Nephron (organoid): Measurements from ENCODE around the gene GPC3.
"Not testable (repeated sequence)": the region's sequence is repeated elsewhere in the genome, so short reads cannot be mapped to it uniquely, and the experiment has no call there.

Source experiments
- H3K27ac Mint-ChIP-seq, 3 experiments: 2 replicates each; pipeline ENCODE4 v1.8.0; 2020; ENCODE audit warnings: mixed read lengths in 3 of 3, mild to moderate bottlenecking in 2 of 3, moderate library complexity in 1 of 3
- H3K27me3 Mint-ChIP-seq: 2 replicates; pipeline ENCODE4 v1.8.0; 2021; ENCODE audit warnings: low read depth, mild to moderate bottlenecking, moderate library complexity, mixed read lengths
- H3K36me3 Mint-ChIP-seq: 2 replicates; pipeline ENCODE4 v1.8.0; 2020; ENCODE audit warnings: low read depth, mixed read lengths
- H3K4me1 Mint-ChIP-seq: 2 replicates; pipeline ENCODE4 v1.8.0; 2020; ENCODE audit warnings: mixed read lengths
- H3K4me3 Mint-ChIP-seq, 3 experiments: 2 replicates each; pipeline ENCODE4 v1.8.0; 2020; ENCODE audit warnings: mild to moderate bottlenecking in 3 of 3, mixed read lengths in 3 of 3, moderate library complexity in 2 of 3
- H3K9me3 Mint-ChIP-seq: 2 replicates; pipeline ENCODE4 v1.8.0; 2020; ENCODE audit warnings: mixed read lengths
- TF ChIP-seq, protein P1 (sequence below), 3 experiments: fragments of 200-600 bp; sonication (generic); IDR thresholded peaks; one replicate each; pipeline ENCODE4 v1.5.0; 2021; ENCODE audit warnings: antibody characterized with exemption in 3 of 3; ENCODE audit not compliant: unreplicated experiment in 3 of 3

Gene GPC3

DNA sequence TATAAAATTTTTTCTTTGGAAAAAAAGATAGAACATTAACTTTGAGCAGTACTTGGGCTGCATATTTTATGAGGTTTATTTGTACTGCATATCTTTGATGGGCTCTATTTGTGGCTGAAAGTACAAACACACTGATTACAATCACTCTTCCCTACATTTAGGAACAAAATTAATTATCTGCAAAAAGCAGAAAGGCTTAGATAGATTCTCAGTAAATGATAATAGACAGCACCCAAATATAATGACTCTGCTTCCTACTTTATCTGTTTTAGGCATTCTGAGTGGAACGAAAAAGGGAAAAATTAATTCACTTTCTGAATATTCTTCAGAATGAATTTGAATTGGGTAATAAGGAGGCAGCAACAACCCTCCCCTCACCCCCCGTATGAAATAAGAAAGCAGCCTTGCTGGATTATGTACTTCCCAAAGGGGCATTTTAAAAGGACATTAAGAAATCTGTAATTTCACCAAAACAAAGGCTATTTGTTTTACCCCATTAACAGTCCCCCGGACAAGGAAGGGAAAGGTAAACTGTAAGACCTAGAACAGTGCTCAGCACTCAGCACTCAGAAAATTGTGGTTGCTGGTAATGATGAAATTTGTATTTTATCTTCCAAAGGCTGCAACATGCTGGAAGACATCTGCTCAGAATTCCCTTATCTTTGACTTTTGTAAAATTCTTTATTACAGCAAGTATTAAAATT lies 242.6 kb downstream of the GPC3 start:
- no peaks in the 10 kb centered on the region for H3K9me3 Mint-ChIP-seq
- no peak overlapping the region for H3K27ac Mint-ChIP-seq
- H3K27me3 Mint-ChIP-seq, result no peaks in the 10 kb centered on the region
- TF ChIP-seq, protein P1, sequence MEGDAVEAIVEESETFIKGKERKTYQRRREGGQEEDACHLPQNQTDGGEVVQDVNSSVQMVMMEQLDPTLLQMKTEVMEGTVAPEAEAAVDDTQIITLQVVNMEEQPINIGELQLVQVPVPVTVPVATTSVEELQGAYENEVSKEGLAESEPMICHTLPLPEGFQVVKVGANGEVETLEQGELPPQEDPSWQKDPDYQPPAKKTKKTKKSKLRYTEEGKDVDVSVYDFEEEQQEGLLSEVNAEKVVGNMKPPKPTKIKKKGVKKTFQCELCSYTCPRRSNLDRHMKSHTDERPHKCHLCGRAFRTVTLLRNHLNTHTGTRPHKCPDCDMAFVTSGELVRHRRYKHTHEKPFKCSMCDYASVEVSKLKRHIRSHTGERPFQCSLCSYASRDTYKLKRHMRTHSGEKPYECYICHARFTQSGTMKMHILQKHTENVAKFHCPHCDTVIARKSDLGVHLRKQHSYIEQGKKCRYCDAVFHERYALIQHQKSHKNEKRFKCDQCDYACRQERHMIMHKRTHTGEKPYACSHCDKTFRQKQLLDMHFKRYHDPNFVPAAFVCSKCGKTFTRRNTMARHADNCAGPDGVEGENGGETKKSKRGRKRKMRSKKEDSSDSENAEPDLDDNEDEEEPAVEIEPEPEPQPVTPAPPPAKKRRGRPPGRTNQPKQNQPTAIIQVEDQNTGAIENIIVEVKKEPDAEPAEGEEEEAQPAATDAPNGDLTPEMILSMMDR (IDR thresholded peaks at IDR 0.05; ENCODE audit: unreplicated experiment in 3 of 3), result no peak
- H3K4me3 Mint-ChIP-seq, result no peak overlapping the region
- H3K4me1 Mint-ChIP-seq, result peaks cover 29% of the 10 kb centered on the region
- H3K36me3 Mint-ChIP-seq, result peaks cover 4% of the 10 kb centered on the region

DNA sequence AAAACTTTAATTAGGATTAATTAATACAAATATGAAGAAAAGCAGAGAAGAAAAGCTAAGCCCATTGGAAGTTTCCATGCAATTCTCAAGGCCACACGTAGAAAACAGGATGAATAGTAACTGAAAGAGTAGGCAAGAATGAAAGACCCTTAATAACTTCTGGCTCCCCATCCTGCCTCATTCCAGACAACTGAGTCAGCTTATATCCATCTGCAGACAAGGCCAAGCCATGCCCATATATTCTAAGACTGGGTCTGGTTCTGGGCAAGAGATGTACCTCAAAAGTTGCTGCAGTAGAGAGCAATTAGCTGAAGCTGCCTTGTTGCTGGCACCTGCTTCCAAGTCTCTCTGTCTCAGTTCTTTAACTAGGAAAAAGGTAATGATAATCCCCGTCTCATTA lies 244.1 kb downstream of the GPC3 start:
- H3K27me3 Mint-ChIP-seq, result no peaks in the 10 kb centered on the region
- H3K9me3 Mint-ChIP-seq, result peaks cover under 1% of the 10 kb centered on the region
- peaks cover 10% of the 10 kb centered on the region for H3K36me3 Mint-ChIP-seq
- TF ChIP-seq, protein P1 (IDR thresholded peaks at IDR 0.05; ENCODE audit: unreplicated experiment in 3 of 3), result no peak
- H3K4me1 Mint-ChIP-seq, result peaks cover 17% of the 10 kb centered on the region
- H3K4me3 Mint-ChIP-seq, result no peak overlapping the region
- H3K27ac Mint-ChIP-seq, result peak overlapping the region in 2 of 3 experiments; percentile 22

DNA sequence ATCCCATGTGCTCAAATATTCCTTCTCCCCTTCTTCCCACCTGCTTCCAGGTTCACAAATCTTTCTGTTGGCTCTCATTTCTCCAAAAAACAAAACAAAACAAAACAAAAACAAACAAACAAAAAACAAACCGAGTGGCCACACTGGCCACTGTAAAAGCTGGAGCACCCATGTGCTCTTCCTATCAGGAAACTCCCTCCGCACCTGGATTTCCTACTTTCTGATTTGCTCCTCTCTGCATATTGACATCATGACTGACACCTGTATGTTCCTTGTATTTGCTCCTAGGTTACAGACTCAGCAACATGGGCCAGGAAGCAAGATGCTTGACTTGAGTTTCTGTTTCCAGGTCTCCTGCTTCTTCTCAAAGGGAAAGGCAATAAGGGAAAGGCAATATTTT lies 258.8 kb downstream of the GPC3 start:
- no peaks in the 10 kb centered on the region for H3K27me3 Mint-ChIP-seq
- peak overlapping the region; percentile 3 to 72 (median 51) for H3K27ac Mint-ChIP-seq
- peaks cover 12% of the 10 kb centered on the region for H3K36me3 Mint-ChIP-seq
- peaks cover 32% of the 10 kb centered on the region for H3K4me1 Mint-ChIP-seq
- H3K4me3 Mint-ChIP-seq, result no peak overlapping the region
- no peaks in the 10 kb centered on the region for H3K9me3 Mint-ChIP-seq
- TF ChIP-seq, protein P1 (IDR thresholded peaks at IDR 0.05; ENCODE audit: unreplicated experiment in 3 of 3), result no peak

DNA sequence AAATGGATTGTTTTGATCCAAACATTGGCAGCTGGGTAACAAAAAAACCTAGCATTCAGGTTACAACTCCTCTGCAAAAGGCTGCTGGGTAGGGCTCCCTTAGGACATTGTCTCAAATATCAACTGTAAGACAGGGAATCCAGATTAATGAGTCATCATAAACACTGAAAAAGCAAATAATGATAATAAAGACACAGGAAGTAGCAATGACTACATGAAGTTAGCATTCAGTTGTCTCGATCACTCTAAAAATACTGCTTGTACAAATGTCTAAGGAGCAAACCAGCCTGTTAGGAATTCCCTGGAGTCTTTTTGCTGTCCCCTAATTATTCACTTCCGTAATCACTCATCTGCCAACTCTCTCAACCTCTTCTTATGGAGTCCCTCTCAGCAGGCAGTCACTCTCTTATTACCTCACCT lies 259.2 kb downstream of the GPC3 start:
- peak overlapping the region; percentile 3 to 72 (median 51) for H3K27ac Mint-ChIP-seq
- no peaks in the 10 kb centered on the region for H3K27me3 Mint-ChIP-seq
- H3K36me3 Mint-ChIP-seq, result peaks cover 12% of the 10 kb centered on the region
- peaks cover 30% of the 10 kb centered on the region for H3K4me1 Mint-ChIP-seq
- H3K9me3 Mint-ChIP-seq, result no peaks in the 10 kb centered on the region
- TF ChIP-seq, protein P1 (IDR thresholded peaks at IDR 0.05; ENCODE audit: unreplicated experiment in 3 of 3), result no peak
- no peak overlapping the region for H3K4me3 Mint-ChIP-seq

- Mint-ChIP-seq H3K27ac (no peak overlapping the region), H3K36me3 (peaks cover 22% of the 10 kb centered on the region), H3K4me1 (peaks cover 30% of the 10 kb centered on the region), H3K4me3 (no peak overlapping the region), H3K27me3 (no peaks in the 10 kb centered on the region), H3K9me3 (peaks cover 8% of the 10 kb centered on the region)
- TF ChIP-seq, protein P1 (IDR thresholded peaks at IDR 0.05; ENCODE audit: unreplicated experiment in 3 of 3), result no peak
Observed at GRCh38 chrX:133723930-133724329, 261.5 kb downstream of the GPC3 start.

- no peak overlapping the region for H3K4me3 Mint-ChIP-seq
- H3K9me3 Mint-ChIP-seq, result peaks cover 15% of the 10 kb centered on the region
- peaks cover 23% of the 10 kb centered on the region for H3K4me1 Mint-ChIP-seq
- no peaks in the 10 kb centered on the region for H3K27me3 Mint-ChIP-seq
- no peak overlapping the region for H3K27ac Mint-ChIP-seq
- TF ChIP-seq, protein P1 (IDR thresholded peaks at IDR 0.05; ENCODE audit: unreplicated experiment in 3 of 3), result no peak
- H3K36me3 Mint-ChIP-seq, result peaks cover 30% of the 10 kb centered on the region
Observed at GRCh38 chrX:133722756-133723155, 262.6 kb downstream of the GPC3 start.

- peaks cover 52% of the 10 kb centered on the region for H3K36me3 Mint-ChIP-seq
- H3K4me3 Mint-ChIP-seq, H3K4me1 Mint-ChIP-seq, H3K27me3 Mint-ChIP-seq, H3K27ac Mint-ChIP-seq: not testable (repeated sequence)
- H3K9me3 Mint-ChIP-seq, result peaks cover 31% of the 10 kb centered on the region
Observed at GRCh38 chrX:133720269-133720668, 265.1 kb downstream of the GPC3 start.
